HepG2 (cell line): Measurements from ENCODE around the gene SULT2B1. TPM values are rescaled to one million over a fixed set of nuclear protein-coding genes. Genes with fewer than 3 reads are reported as not detected.

Source experiments
- CCAR2 ChIP-seq: fragments of 200-400 bp; formaldehyde crosslinking; optimal IDR thresholded peaks from 2 replicates; pipeline ENCODE3; 2018; ENCODE audit warnings: low read depth, mild to moderate bottlenecking, low read length, moderate library complexity
- ELF1 ChIP-seq: sonication (generic); formaldehyde crosslinking; IDR thresholded peaks from 2 replicates; pipeline ENCODE4 v1.4.0; 2020; ENCODE audit warnings: missing genetic modification reagents
- FOSL1 ChIP-seq: sonication (generic); formaldehyde crosslinking; IDR thresholded peaks from 2 replicates; pipeline ENCODE4 v1.9.0; 2021; ENCODE audit warnings: missing genetic modification reagents, borderline replicate concordance
- GMEB1 ChIP-seq: sonication (generic); formaldehyde crosslinking; IDR thresholded peaks from 2 replicates; pipeline ENCODE4 v1.5.1; 2020; ENCODE audit warnings: missing genetic modification reagents, mild to moderate bottlenecking, borderline replicate concordance
- HHEX ChIP-seq: IDR thresholded peaks from 2 replicates; pipeline ENCODE4 v1.6.1; 2016; ENCODE audit warnings: control low read depth
- HINFP ChIP-seq: sonication (generic); formaldehyde crosslinking; IDR thresholded peaks from 2 replicates; pipeline ENCODE4 v1.4.0; 2020; ENCODE audit warnings: low read depth, mild to moderate bottlenecking, missing genetic modification reagents
- HNF1B ChIP-seq: sonication (generic); formaldehyde crosslinking; IDR thresholded peaks from 2 replicates; pipeline ENCODE4 v1.5.1; 2020; ENCODE audit warnings: mild to moderate bottlenecking, moderate library complexity, missing genetic modification reagents
- MEIS1 ChIP-seq: sonication (generic); formaldehyde crosslinking; IDR thresholded peaks from 2 replicates; pipeline ENCODE4 v1.9.0; 2021; ENCODE audit warnings: mild to moderate bottlenecking, missing genetic modification reagents, moderate library complexity, borderline replicate concordance
- NFE2 ChIP-seq: sonication (generic); formaldehyde crosslinking; IDR thresholded peaks from 2 replicates; pipeline ENCODE4 v1.4.0; 2020; ENCODE audit warnings: missing genetic modification reagents
- NKX3-1 ChIP-seq: sonication (generic); formaldehyde crosslinking; IDR thresholded peaks from 2 replicates; pipeline ENCODE4 v1.5.0; 2020; ENCODE audit warnings: missing genetic modification reagents
- SRSF9 ChIP-seq: fragments of 200-400 bp; formaldehyde crosslinking; IDR thresholded peaks from 2 replicates; pipeline ENCODE4 v1.6.1; 2018; ENCODE audit warnings: borderline replicate concordance, mild to moderate bottlenecking, low read depth, low read length; ENCODE audit not compliant: insufficient read depth, poor library complexity, severe bottlenecking
- ZFP91 ChIP-seq: sonication (generic); formaldehyde crosslinking; IDR thresholded peaks from 2 replicates; pipeline ENCODE4 v1.9.0; 2022; ENCODE audit warnings: missing genetic modification reagents, mild to moderate bottlenecking, borderline replicate concordance
- ZKSCAN1 ChIP-seq: fragments of 150-350 bp; IDR thresholded peaks from 2 replicates; pipeline ENCODE4 v1.6.1; 2014; ENCODE audit warnings: low read length
- ZNF687 ChIP-seq: sonication (generic); formaldehyde crosslinking; IDR thresholded peaks from 2 replicates; pipeline ENCODE4 v1.5.1; 2020; ENCODE audit warnings: mild to moderate bottlenecking, missing genetic modification reagents, moderate library complexity
- polyA plus RNA-seq, 8 experiments: library from polyadenylated mRNA; depleted of rRNA in 3 of 8; stranded (reverse) in 7 of 8; unstranded in 1 of 8; fragments of >200 nt; fragmentation: Illumina TruSeq in 4 of 8; extraction: Trizol in 4 of 8; gene quantifications; 2 replicates each; pipeline versions ENCODE4 v1.2.1 to v1.2.3, GENCODE V29; 2011 to 2016; ENCODE audit warnings: low read depth in 4 of 8, missing spikeins in 1 of 8, mixed read lengths in 1 of 8; ENCODE audit not compliant: insufficient read depth in 1 of 8
- total RNA-seq, 5 experiments: library from RNA; depleted of rRNA; stranded (reverse); fragments of >200 nt; fragmentation: Illumina TruSeq; extraction: Trizol; gene quantifications; 2 replicates each; pipeline ENCODE4 v1.2.3, GENCODE V29; 2016; ENCODE audit warnings: low read depth in 1 of 5

The SULT2B1 gene
- total and polyA plus RNA-seq, 2 of the 13 experiments (the other 11 are each of a cell fraction or from before 2014, with no cell fraction given) = 0.13 TPM; not detected in 1

- TF ChIP-seq ZNF687 = peak; percentile 96
- TF ChIP-seq NFE2 (CRISPR knock-in tag) = no peak
- no peak for TF ChIP-seq ELF1 (CRISPR knock-in tag)
- TF ChIP-seq SRSF9 = no peak
- TF ChIP-seq GMEB1 (CRISPR knock-in tag) = peak; percentile 78
- peak; percentile 57; the same call in 1 of the 2 replicates for TF ChIP-seq HINFP (CRISPR knock-in tag)
- TF ChIP-seq CCAR2 = no peak
- no peak for TF ChIP-seq FOSL1 (CRISPR knock-in tag)
- no peak for TF ChIP-seq MEIS1
- TF ChIP-seq ZFP91 = peak; percentile 100
- TF ChIP-seq NKX3-1 (CRISPR knock-in tag) = 0 out of 2 replicates have a peak, but pooled peaks have one; percentile 21
- TF ChIP-seq HHEX (CRISPR knock-in tag) = no peak
- peak; percentile 69; the same call in 1 of the 2 replicates for TF ChIP-seq HNF1B (CRISPR knock-in tag)
- TF ChIP-seq ZKSCAN1 = no peak
These were observed 82.7 kb downstream of the SULT2B1 start (continued) for GRCh38 chr19:48634424-48635262.
